Transverse colon (tissue), 3 donors: ENCODE measurements around the gene PRPF19.

Experiments used
- POLR2A ChIP-seq: fragments of 450-650 bp; IDR thresholded peaks from one replicate; pipeline ENCODE4 v1.6.1; 2016; ENCODE audit warnings: antibody characterized with exemption, mild to moderate bottlenecking, moderate library complexity
- TF ChIP-seq, protein P1 (sequence below), 5 experiments: fragments of 200-600 bp in 3 of 5; fragments of 450-650 bp in 2 of 5; sonication (generic) in 3 of 5; IDR thresholded peaks; 1 replicate in 2 of 5; 2 replicates in 3 of 5; pipeline ENCODE4 v1.5.1; 2016 to 2017; ENCODE audit warnings: antibody characterized with exemption in 5 of 5, inconsistent platforms in 3 of 5, mild to moderate bottlenecking in 2 of 5, moderate library complexity in 1 of 5

DNA sequence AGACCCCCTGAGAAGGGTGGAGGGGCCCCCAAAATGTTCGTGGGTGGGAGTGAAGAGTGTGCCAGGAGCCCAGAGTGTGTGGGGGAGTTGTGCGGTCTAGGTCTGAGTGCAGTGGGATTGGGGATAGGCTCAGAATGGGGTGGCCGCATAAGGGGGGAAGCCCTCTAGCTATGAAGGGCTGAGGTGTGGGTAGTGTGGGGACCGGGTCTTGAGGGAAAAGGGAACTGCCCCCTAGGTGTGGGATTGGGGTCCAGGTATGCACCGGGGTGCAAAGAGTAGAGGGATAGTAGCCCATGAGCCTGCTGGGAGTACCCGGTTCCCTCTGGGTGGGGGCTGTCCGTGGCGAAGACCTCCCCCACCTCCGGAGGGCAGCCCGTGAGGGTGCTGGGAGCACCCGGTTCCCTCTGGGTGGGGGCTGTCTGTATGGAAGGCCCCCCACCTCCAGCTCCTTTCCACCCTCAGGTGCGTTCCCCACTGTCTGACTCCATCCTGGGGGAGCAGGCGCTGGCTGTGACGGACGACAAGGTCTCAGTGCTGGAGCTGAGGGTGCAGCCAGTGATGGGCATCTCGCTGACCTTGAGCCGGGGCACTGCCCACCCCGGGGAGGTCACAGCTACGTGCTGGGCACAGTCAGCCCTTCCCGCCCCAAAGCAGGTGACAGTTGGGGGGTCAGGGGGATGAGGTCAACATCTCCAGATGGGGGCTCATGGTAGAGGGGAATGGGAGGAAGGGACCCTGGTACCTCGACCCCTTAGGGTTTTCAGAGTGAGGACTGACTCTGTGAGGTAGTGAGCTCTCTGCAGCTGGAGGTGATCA is 28.6 kb upstream of the PRPF19 start:
- TF ChIP-seq, protein P1, sequence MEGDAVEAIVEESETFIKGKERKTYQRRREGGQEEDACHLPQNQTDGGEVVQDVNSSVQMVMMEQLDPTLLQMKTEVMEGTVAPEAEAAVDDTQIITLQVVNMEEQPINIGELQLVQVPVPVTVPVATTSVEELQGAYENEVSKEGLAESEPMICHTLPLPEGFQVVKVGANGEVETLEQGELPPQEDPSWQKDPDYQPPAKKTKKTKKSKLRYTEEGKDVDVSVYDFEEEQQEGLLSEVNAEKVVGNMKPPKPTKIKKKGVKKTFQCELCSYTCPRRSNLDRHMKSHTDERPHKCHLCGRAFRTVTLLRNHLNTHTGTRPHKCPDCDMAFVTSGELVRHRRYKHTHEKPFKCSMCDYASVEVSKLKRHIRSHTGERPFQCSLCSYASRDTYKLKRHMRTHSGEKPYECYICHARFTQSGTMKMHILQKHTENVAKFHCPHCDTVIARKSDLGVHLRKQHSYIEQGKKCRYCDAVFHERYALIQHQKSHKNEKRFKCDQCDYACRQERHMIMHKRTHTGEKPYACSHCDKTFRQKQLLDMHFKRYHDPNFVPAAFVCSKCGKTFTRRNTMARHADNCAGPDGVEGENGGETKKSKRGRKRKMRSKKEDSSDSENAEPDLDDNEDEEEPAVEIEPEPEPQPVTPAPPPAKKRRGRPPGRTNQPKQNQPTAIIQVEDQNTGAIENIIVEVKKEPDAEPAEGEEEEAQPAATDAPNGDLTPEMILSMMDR (IDR thresholded peaks at IDR 0.05) = no peak
- TF ChIP-seq POLR2A = no peak
